Activated T-helper 1 cell treated with Interleukin-2 at 50 U/mL for 16 hours (primary cell): Measurements from ENCODE around the gene GPR31.

Source experiments
- DNase-seq: peaks from one replicate; pipeline ENCODE4 v3.0.0-alpha.2; 2020; ENCODE audit warnings: low read depth

The GPR31 gene

GRCh38 chr6:167137881-167138280 lies 19.9 kb downstream of the GPR31 start:
- DNase-seq: no peak

- no peak for DNase-seq
Measured at GRCh38 chr6:167137081-167137480, 20.7 kb downstream of the GPR31 start.

- DNase-seq: no peak
Measured at GRCh38 chr6:167136376-167136775, 21.4 kb downstream of the GPR31 start.

GRCh38 chr6:167134448-167135328 lies 23.1 kb downstream of the GPR31 start:
- no peak for DNase-seq

DNA sequence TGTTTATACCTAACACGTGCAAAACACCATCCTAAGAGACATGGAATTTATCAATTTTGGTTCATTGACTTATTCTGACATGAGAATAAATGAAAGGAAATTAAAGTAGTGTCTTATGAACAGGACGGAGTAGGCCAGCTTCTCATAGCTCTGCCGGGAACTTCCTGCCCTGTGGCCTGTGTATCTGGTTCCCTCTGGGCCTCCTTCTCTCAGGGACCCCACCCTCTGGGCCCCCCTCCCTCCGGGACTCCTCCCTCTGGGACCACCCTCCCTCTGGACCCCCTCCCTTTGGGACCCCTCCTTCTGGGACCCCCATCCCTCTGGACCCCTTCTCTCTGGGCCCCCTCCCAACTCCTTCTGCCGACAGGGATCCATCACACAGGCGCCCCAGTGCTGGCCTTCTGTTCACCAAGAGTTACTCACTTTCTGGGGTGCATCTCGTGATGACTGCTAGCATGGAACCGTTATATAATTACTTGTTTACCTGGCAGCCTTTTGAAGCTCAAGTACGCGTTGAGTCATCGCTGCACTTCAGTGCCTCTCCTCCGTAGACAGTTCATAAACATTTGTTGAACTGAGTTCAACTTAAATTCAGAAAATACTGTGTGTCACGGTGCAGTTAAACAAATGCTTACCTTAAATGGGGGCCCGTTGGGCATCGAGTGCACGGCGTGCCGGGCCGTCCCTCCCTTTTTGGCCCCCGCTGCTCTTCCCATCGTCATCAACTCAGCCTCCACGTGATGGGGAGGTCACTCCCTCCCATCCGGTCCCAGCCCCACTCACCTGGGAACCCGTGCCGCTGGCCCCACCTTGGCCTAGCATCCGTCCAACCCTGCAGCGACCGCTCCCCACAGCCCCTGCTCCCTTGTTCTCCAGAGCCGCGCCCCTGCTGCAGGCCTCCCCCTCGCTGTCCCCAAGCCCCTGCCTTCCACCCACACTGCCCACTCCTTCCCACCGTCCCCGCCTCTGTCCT lies 26.8 kb downstream of the GPR31 start:
- DNase-seq: no peak

DNA sequence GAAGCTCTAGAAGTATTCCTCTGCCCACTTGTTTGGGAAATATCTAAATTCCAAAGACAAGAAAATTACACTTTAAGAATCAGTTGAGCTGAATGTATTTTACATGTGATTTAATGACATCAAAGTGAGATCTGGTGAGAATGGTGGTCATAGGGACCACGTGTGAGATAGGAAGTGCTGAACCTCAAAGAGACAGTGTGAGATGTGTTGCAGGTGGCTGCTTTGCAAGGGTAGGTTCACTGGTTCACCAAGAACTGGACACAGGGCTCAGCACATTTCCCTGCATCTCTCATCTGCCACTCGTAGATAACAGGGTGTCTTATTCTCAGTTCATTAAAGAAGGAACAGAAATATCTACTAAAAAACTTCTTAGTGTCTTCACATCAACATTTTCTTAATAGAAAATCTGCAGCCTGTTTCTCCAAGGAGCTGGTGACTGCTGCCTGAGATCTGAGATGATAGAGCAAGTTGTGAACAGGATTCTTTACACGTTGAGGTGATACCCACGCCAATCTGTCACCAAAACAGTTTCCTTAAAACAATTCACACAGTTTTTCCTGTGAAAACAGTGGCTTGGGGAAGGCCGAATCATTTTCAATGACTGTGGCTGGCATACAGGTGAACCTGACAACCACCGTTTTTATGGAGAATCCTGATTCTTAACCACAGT lies 27.6 kb downstream of the GPR31 start:
- no peak for DNase-seq

DNA sequence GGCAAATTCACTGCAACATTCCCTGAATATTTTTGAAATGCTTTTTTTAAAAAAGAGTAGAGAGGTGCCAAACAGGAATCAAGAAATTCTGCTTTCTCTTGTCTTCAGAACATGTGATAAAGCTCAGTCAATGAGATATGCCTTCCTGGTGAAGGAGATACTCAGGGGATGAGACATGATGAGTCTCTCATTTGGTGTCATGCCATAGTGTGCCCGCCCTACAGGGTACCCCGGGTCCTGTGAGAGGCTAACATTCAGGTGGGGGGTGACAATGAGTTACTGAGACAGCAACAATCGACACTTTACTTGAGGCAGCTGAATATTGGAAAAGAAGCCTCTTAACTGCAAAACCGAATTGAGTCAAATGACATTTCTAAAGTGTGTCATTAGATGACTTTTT lies 28.2 kb downstream of the GPR31 start:
- no peak for DNase-seq

DNA sequence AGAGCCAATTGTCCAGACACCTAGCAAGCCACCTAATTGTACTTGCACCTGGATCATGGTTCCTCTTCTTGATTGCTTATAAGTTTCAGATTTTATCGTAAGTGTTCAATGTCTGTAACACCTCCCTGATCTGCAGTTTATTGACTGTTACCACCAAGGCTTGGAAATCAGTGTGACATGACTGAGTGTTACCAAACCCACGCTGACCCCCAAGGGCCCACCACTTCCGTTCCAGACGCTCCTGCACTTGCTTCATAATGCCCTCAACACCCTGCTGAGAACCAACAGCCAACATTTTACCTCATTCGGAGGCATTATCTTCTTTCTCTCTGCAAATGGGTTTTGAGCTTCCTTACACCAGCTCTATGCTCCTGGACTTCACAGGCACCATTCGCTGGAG lies 28.6 kb downstream of the GPR31 start:
- DNase-seq: no peak

DNA sequence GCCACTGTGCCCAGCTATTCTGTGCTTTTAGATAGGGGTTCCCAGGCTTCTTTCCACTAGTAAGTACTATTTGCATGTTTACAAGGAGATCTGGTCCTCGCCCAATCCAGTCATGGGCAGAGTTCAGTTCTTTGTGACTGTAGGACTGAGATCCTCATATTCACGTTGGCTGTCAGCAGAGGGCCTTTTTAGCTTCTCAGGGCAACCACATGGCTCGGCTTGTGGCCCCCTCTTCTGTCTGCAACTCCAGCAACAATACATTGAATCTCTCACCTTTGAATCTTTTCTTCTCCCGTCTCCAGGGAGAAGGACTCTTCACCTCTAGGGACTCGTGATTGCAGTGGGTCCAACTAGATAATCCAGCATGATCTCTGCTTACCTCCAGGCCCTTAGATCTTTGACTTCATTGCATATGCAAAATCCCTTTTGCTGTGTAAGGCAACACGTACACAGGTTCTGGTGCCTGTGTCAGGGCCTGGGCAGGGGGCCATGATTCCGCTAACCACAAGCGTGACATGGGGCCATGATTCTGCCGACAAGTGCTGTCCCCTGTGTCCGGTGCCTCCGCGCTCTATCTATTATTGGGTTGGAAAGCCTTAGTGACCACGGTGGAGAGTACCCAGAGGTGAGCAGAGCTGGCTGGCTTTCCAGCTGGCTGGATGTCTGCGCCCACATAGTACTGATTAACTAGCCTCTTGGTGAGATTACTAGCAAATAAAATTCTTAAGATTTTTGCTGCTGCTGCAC lies 29.8 kb downstream of the GPR31 start:
- no peak for DNase-seq

DNA sequence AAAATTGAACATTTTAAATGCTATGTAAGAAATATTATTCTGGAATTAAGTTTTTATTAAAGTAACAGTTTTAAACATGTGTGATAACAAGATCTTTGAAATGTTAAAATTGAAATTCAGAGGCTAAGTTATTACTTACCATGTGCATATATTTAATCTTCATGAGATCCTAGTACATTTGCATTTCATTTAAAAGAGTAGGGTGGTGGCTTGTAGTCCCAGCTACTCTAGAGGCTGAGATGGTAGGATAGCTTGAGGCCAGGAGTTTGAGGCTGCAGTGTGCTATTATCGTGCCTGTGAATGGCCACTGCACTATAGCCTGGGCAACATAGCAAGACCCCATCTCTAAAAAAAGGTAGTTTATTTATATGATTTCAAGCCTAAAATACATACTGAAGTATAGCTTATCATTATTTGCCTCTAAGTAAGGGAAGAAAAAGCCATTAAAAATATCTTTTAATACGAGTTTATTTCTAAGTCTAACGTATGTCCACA lies 31.9 kb downstream of the GPR31 start:
- DNase-seq: no peak

DNA sequence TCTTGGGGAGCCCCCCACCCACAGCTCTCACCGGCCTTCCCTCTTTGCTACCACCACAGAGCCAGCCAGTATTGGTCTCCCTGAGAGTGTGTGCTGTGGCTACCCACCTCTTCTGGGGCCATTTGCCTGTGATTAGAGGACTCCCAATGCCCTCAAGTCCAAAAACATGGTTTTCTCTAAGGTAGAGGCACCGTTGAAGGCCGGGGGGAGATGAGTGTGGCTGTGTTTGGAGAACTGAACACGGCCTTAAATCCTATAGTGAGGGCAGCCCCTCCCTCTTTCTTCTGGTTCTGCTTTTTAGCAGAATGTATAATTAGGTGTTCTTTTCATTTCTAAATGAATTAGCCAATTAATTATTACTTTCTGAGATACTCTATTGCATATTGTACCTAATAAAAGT lies 32.4 kb downstream of the GPR31 start:
- DNase-seq: no peak

DNA sequence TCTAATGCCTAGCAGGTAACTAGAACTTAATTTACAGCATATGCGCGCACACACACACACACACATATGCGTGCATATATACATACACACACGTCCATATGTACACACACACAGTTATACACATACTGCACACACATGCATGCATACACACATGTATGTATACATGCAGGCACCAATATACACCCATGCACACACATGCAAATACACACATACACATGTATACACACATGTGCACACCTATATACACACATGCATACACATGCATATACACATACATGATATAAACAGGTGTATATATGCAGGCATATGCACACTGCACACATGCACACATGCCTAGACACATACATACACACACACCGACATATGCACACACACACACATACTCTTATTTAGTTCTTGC lies 33.0 kb downstream of the GPR31 start:
- no peak for DNase-seq

- no peak for DNase-seq
Measured at GRCh38 chr6:167122827-167123657, 34.7 kb downstream of the GPR31 start, which contains the start of gene CCR6. TSS of gene CCR6 (plus strand) at chr6:167123096. CDS start at chr6:167136135, 13,039 bp downstream.

DNA sequence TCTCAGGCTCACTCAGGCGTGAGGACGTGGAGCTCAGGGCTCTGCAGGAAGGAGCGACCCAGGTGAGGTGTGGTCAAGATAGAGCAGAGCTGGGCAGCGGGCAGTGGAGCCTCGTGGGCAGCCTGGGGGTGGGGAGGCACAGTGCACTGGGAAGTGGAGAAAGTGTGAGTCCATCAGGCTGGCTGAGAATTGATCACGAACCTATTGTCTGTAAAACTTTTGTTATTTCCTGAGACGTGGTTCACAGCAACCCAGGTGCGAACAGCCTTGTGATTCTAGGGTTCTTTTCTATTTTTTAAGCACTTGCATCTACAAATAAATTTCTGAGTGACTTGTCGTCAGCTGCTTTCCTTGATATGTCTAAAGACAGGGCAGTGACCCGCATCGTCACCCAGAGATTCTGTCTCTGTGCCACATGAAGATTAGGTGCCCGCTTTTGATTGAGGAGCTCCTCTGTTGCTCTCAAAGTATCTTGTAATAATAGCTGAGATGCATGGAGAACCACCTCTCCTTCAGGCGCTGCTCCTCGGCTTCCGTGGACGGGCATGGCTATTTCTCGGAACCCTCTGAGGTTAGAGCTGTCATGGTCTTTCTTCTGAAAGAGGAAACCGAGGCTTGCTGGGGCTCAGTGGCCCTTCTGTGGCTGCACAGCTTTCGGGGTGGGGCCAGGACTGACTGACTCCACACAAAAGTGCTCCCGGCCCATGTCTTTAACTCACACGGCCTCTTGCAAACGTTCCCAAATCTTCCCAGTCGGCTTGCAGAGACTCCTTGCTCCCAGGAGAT lies 35.5 kb downstream of the GPR31 start:
- DNase-seq: no peak

- DNase-seq: no peak
Measured at GRCh38 chr6:167121335-167121841, 36.4 kb downstream of the GPR31 start.

GRCh38 chr6:167120583-167120903 lies 37.2 kb downstream of the GPR31 start:
- DNase-seq: no peak

DNA sequence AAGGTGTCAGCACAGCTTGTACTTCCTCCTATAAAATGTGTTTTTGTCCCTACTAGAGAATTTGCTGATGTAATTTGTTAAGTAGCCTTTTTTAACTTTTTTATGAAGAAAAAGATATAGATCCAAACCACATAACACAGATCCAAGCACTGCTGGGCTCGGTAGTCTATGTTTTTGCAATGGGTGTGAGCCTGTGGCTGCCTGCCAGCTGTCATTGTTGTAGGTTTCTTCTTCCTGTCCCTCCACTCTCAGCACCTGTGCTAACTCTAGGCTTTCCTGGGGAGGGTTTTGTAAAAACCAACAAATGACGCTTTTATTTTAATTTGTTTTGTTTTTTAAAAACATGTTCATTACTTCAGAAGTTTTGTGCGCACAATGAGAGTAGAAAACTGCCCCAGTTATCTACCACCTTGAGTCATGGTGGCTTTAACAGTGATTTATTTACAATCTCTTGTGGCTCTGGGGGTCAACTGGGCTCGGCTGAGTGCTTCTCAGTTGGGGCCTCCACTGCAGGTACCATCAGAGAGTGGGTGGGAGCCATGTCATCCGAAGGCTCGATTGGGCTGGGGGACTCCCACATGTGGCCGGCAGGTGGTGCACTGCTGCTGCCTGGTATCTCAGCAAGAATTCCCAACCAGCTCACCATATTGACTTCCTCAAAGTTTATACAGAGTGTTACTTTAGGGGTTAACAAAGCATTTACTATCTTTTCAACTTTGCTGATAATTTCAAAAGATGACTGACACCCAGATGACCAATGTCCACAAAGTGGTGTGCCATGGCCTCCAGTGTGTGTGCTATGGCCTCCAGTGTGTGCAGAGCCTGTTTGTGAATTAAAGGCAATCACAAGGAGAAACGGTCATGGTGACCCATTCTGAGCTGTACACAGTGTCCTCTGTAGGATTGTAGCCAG lies 37.9 kb downstream of the GPR31 start:
- peak; percentile 41 for DNase-seq

DNA sequence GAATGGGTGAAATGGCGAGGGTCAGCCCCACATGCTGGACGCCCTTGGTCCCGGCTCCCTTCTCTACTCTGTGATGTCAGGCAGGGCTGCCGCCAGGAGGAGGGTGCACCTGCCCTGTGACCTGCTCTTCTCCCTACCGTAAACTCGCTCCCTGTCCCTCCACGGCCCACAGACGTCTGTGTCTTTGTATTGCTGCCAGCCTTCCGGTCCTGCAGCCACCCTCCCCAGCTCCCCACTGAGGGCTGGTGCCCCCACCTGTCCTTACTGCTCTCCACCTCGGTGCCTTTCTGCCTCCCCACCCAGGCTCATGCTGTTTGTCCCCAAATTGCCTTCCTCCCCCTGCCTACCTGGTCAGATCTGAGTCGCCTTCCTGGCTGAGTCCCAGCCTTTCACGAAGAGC lies 38.9 kb downstream of the GPR31 start:
- DNase-seq: no peak
